BE2C (cell line): ENCODE data around the gene SCUBE3.

Experiments used
- DNase-seq: peaks from one replicate; pipeline ENCODE4 v3.0.0-alpha.2; 2020
- H3K27me3 ChIP-seq: fragments of 250-450 bp; sonication (Bioruptor Pico); 2 replicates; pipeline ENCODE4 v1.5.1; 2020; ENCODE audit warnings: mild to moderate bottlenecking
- H3K36me3 ChIP-seq: fragments of 250-450 bp; sonication (Bioruptor Pico); 2 replicates; pipeline ENCODE4 v1.5.1; 2020; ENCODE audit warnings: mild to moderate bottlenecking
- H3K4me1 ChIP-seq: fragments of 250-450 bp; sonication (Bioruptor Pico); 2 replicates; pipeline ENCODE4 v1.5.1; 2020
- H3K4me3 ChIP-seq: 2 replicates; pipeline ENCODE4 v1.5.1; 2011; ENCODE audit warnings: low read depth, low read length
- H3K9me3 ChIP-seq: fragments of 250-450 bp; sonication (Bioruptor Pico); 2 replicates; pipeline ENCODE4 v1.5.1; 2020
- CTCF ChIP-seq: IDR thresholded peaks from 2 replicates; pipeline ENCODE4 v1.5.1; 2012; ENCODE audit warnings: mild to moderate bottlenecking, low read depth, low read length

The SCUBE3 gene

DNA sequence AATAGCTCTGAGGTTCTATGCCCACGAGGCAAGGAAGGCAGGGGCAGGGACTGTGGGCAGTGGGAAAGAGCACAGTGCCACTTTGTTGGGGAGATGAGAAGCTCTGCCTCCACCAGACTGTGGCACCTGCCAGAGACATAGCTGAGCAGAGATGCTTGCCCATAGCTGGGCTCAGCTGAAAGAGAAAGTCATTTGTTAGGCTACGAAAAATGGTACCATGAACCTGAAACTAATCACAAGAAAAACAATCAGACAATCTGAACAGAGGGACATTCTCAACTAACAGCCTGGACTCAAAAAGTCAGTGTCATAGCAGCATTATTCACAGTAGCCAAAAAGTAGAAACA lies 39.7 kb upstream of the SCUBE3 start:
- TF ChIP-seq CTCF, result no peak
- Histone ChIP-seq H3K4me1 (no peaks in the 10 kb centered on the region), H3K4me3 (no peak overlapping the region), H3K27me3 (peaks cover 4% of the 10 kb centered on the region; the same call in 1 of the 2 replicates), H3K36me3 (no peaks in the 10 kb centered on the region), H3K9me3 (no peaks in the 10 kb centered on the region)
- no peak for DNase-seq

- no peak overlapping the region for H3K4me3 ChIP-seq
- no peaks in the 10 kb centered on the region for H3K36me3 ChIP-seq
- no peak for DNase-seq
- TF ChIP-seq CTCF, result no peak
- H3K9me3 ChIP-seq, result no peaks in the 10 kb centered on the region
- H3K4me1 ChIP-seq, result no peaks in the 10 kb centered on the region
- H3K27me3 ChIP-seq, result peaks cover 4% of the 10 kb centered on the region; the same call in 1 of the 2 replicates
These were observed 39.3 kb upstream of the SCUBE3 start for GRCh38 chr6:35174501-35174900.

DNA sequence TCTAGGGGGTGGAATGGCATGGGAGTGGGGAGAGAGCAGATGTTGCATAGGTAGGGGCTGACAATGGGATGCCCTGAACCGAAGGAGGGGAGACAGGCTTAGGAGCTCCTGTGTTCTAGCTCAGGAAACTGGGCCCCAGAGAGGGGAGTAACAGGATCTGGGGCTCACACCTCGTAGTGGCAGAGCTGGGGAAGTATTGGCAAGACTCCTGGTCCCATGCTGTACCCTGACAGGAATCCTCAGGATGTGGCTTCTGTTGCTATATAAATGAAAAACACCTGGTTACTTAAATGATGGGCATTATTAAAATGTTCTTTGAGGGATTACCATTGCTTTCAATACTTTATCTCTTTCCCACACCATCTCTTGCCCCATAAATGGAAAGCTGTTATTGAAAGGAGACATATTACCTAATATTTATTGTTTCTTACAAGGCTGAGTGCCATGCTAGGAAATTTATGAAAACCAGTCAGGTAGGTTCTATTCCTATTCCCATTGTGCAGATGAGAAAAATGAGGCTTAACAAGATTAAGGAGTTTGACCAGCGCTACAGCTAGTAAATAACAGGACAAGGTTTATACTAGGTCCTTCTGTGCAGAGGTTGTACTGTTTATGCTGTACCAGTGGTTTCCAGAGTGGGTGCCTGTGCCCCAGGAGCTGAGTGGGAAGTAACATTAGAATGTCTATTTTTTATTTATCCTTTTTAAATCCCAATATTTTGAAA lies 37.3 kb upstream of the SCUBE3 start:
- no peak for DNase-seq
- H3K4me3 ChIP-seq, result no peak overlapping the region
- TF ChIP-seq CTCF, result no peak

GRCh38 chr6:35177157-35177556 lies 36.6 kb upstream of the SCUBE3 start:
- no peak for DNase-seq
- TF ChIP-seq CTCF, result no peak
- Histone ChIP-seq H3K27me3 (peaks cover 4% of the 10 kb centered on the region; the same call in 1 of the 2 replicates), H3K9me3 (no peaks in the 10 kb centered on the region), H3K36me3 (no peaks in the 10 kb centered on the region), H3K4me3 (no peak overlapping the region), H3K4me1 (no peaks in the 10 kb centered on the region)

More for the DNA sequence above, 37.3 kb upstream of the SCUBE3 start:
- Histone ChIP-seq H3K9me3 (no peaks in the 10 kb centered on the region), H3K4me1 (no peaks in the 10 kb centered on the region), H3K36me3 (no peaks in the 10 kb centered on the region), H3K27me3 (peaks cover 4% of the 10 kb centered on the region; the same call in 1 of the 2 replicates)

DNA sequence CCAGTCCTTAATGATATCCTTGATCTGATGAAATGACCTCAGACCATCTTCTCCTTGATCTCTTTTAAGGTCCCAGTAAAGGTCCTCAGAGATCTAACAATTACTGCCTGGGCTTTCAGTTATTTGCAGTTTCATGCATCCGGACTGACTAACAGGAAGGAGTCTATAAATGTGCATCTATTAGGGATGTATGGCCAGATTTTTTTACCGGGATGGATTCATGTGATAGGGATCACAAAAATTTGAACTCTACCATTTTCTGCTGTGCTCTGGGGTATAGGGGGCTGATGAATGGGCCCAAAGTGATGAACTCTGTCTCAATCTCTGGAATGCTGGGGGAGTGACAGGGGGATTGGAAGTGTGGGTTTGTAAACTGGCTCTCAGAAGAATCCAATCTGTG lies 36.2 kb upstream of the SCUBE3 start:
- H3K4me1 ChIP-seq, result no peaks in the 10 kb centered on the region
- no peaks in the 10 kb centered on the region for H3K9me3 ChIP-seq
- no peak overlapping the region for H3K4me3 ChIP-seq
- peaks cover 4% of the 10 kb centered on the region; the same call in 1 of the 2 replicates for H3K27me3 ChIP-seq
- no peak for DNase-seq
- TF ChIP-seq CTCF, result no peak
- no peaks in the 10 kb centered on the region for H3K36me3 ChIP-seq

DNA sequence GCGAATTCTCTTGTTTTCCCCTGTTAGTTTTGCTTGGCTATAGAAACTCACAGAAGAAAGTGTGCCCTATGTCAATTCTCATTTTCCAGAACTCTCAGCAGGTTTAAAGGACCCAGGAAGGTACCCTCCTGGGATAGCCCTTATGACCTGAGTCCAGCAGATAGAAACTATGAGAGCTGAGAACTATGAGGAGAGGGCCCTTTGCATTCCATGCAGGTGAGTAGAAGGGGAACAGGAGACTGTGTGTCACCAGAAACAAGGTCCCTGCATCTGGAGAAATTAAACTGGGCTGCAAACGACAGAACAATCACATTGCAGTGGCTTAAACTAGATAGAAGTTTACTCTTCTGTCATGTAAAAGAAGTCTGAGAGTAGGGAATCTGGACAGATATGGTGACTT lies 35.7 kb upstream of the SCUBE3 start:
- Histone ChIP-seq H3K4me1 (no peaks in the 10 kb centered on the region), H3K27me3 (peaks cover 4% of the 10 kb centered on the region; the same call in 1 of the 2 replicates), H3K4me3 (no peak overlapping the region), H3K36me3 (no peaks in the 10 kb centered on the region), H3K9me3 (no peaks in the 10 kb centered on the region)
- no peak for DNase-seq
- no peak for TF ChIP-seq CTCF
